PC-3 (cell line): Measurements from ENCODE around the gene KCNN2. TPM values are rescaled to one million over a fixed set of nuclear protein-coding genes. Genes with fewer than 3 reads are reported as not detected.

Experiments
- ATAC-seq: fragments of 200-7000 bp; cut with Tn5 transposase; 2 replicates; pipeline ENCODE4 v1.9.1; 2020; ENCODE audit warnings: mild to moderate bottlenecking, moderate library complexity
- BruUV-seq: library from RNA; stranded (reverse); fragments of 400-500 nt; replicated peaks from 2 replicates; lab custom pipeline; 2021; lab: Mats Ljungman, UMichigan
- CTCF ChIA-PET: fragments of 300-600 bp; sonication (Branson Sonifier 250); formaldehyde crosslinking; loops from one replicate; lab custom pipeline; 2022; ENCODE audit warnings: antibody characterized with exemption; lab: Charles Lee
- POLR2A ChIA-PET: fragments of 300-600 bp; sonication (Branson Sonifier 250); formaldehyde crosslinking; loops from one replicate; lab custom pipeline; 2022; ENCODE audit warnings: antibody characterized with exemption; ENCODE audit not compliant: unreplicated experiment; lab: Charles Lee
- DNase-seq: peaks from one replicate; pipeline ENCODE4 v3.0.0-alpha.2; 2015
- H2AFZ ChIP-seq: fragments of 300-600 bp; sonication (generic); 2 replicates; pipeline ENCODE4 v1.6.0; 2016; ENCODE audit warnings: antibody characterized with exemption, low read length
- H3F3A ChIP-seq: fragments of 300-600 bp; sonication (generic); one replicate; pipeline ENCODE4 v1.6.0; 2017; ENCODE audit warnings: antibody characterized with exemption, low read length, control low read depth, mild to moderate bottlenecking; ENCODE audit not compliant: unreplicated experiment
- H3K27ac ChIP-seq: fragments of 300-600 bp; sonication (generic); 2 replicates; pipeline ENCODE4 v1.5.1; 2016; ENCODE audit warnings: mild to moderate bottlenecking, low read length
- H3K27me3 ChIP-seq: fragments of 300-600 bp; sonication (generic); 2 replicates; pipeline ENCODE4 v1.6.1; 2016; ENCODE audit warnings: low read length, mixed read lengths
- H3K36me3 ChIP-seq: fragments of 300-600 bp; sonication (generic); 2 replicates; pipeline ENCODE4 v1.6.1; 2016; ENCODE audit warnings: low read depth, mixed run types, low read length, mixed read lengths
- H3K4me1 ChIP-seq: fragments of 300-600 bp; sonication (generic); 2 replicates; pipeline ENCODE4 v1.5.1; 2016; ENCODE audit warnings: low read length; ENCODE audit not compliant: insufficient read depth
- H3K4me2 ChIP-seq: fragments of 300-600 bp; sonication (generic); 2 replicates; pipeline ENCODE4 v1.6.0; 2016; ENCODE audit warnings: low read length
- H3K4me3 ChIP-seq: fragments of 300-600 bp; sonication (generic); 2 replicates; pipeline ENCODE4 v1.5.1; 2016; ENCODE audit warnings: mild to moderate bottlenecking, low read length, mixed read lengths
- H3K79me2 ChIP-seq: fragments of 300-600 bp; sonication (generic); 2 replicates; pipeline ENCODE4 v1.6.1; 2017; ENCODE audit warnings: low read length, mixed read lengths
- H3K9ac ChIP-seq: fragments of 300-600 bp; sonication (generic); 2 replicates; pipeline ENCODE4 v1.6.0; 2016; ENCODE audit warnings: mild to moderate bottlenecking, low read length
- H3K9me2 ChIP-seq: fragments of 300-600 bp; sonication (generic); replicated peaks from 2 replicates; pipeline ENCODE4 v1.6.1; 2016; ENCODE audit warnings: mixed run types, low read length, mixed read lengths
- H3K9me3 ChIP-seq: fragments of 300-600 bp; sonication (generic); 2 replicates; pipeline ENCODE4 v1.6.1; 2016; ENCODE audit warnings: low read length, mixed read lengths
- H4K20me1 ChIP-seq: fragments of 300-600 bp; sonication (generic); 2 replicates; pipeline ENCODE4 v1.6.1; 2016; ENCODE audit warnings: low read length, mixed read lengths
- CTCF ChIP-seq: fragments of 300-600 bp; sonication (generic); conservative IDR thresholded peaks from 2 replicates; pipeline ENCODE4 v1.5.1; 2017; ENCODE audit warnings: antibody characterized with exemption, low read depth, mild to moderate bottlenecking, low read length
- EZH2 ChIP-seq: fragments of 300-600 bp; sonication (generic); IDR thresholded peaks from one replicate; pipeline ENCODE4 v1.6.1; 2017; ENCODE audit warnings: antibody characterized with exemption, mild to moderate bottlenecking, low read length; ENCODE audit not compliant: unreplicated experiment
- EZH2phosphoT487 ChIP-seq: fragments of 300-600 bp; sonication (generic); IDR thresholded peaks from 2 replicates; pipeline ENCODE4 v1.6.1; 2018; ENCODE audit warnings: mild to moderate bottlenecking, antibody characterized with exemption, low read length, borderline replicate concordance
- intact Hi-C: fragments of 100-400 bp; cut with micrococcal nuclease; formaldehyde crosslinking; loops from 2 replicates; pipeline ENCODE4 v1.9.0; 2023
- total RNA-seq: library from RNA; depleted of rRNA; stranded (reverse); fragments of >200 nt; gene quantifications from 2 replicates; pipeline ENCODE4 v1.2.3, GENCODE V29; 2014

The KCNN2 gene
- total RNA-seq, 1 experiment from 2014 or later: 0.07 TPM

GRCh38 chr5:114327474-114327873 lies 34.4 kb upstream of the KCNN2 start:
- Histone ChIP-seq H3K27me3 (no peaks in the 10 kb centered on the region), H3K9ac (no peak overlapping the region), H3K36me3 (no peaks in the 10 kb centered on the region), H3K4me3 (no peak overlapping the region), H3K27ac (no peak overlapping the region), H3K4me2 (no peak overlapping the region), H2AFZ (no peak overlapping the region), H3K79me2 (no peaks in the 10 kb centered on the region), H4K20me1 (no peaks in the 10 kb centered on the region), H3K4me1 (no peaks in the 10 kb centered on the region), H3K9me3 (no peaks in the 10 kb centered on the region), H3K9me2 (no peaks in the 10 kb centered on the region), H3F3A (no peaks in the 10 kb centered on the region)
- no peak for DNase-seq
- ChIA-PET CTCF (no interaction called here), POLR2A (no interaction called here)
- intact Hi-C loops: no loop called here
- no TSS peak for BruUV-seq
- no peak for ATAC-seq
- TF ChIP-seq EZH2phosphoT487 (no peak), CTCF (no peak), EZH2 (no peak)

- Histone ChIP-seq H3F3A (no peaks in the 10 kb centered on the region), H3K4me1 (no peaks in the 10 kb centered on the region), H3K79me2 (no peaks in the 10 kb centered on the region), H3K9me3 (no peaks in the 10 kb centered on the region), H3K4me3 (no peak overlapping the region), H3K9ac (no peak overlapping the region), H3K27me3 (no peaks in the 10 kb centered on the region), H3K9me2 (no peaks in the 10 kb centered on the region), H3K36me3 (no peaks in the 10 kb centered on the region), H4K20me1 (no peaks in the 10 kb centered on the region), H3K4me2 (no peak overlapping the region), H2AFZ (no peak overlapping the region), H3K27ac (no peak overlapping the region)
- intact Hi-C loops: no loop called here
- no peak for TF ChIP-seq EZH2phosphoT487
- no peak for TF ChIP-seq EZH2
- no peak for TF ChIP-seq CTCF
- ATAC-seq (no peak), DNase-seq (no peak)
- POLR2A ChIA-PET: no interaction called here
- no TSS peak for BruUV-seq
- CTCF ChIA-PET: no interaction called here
These were observed 33.9 kb upstream of the KCNN2 start for GRCh38 chr5:114327987-114328386.

GRCh38 chr5:114330916-114331531 lies 30.8 kb upstream of the KCNN2 start:
- Histone ChIP-seq H3K36me3 (no peaks in the 10 kb centered on the region), H3K9ac (no peak overlapping the region), H3K27ac (no peak overlapping the region), H3K4me3 (no peak overlapping the region), H3K9me3 (no peaks in the 10 kb centered on the region), H4K20me1 (no peaks in the 10 kb centered on the region), H2AFZ (no peak overlapping the region), H3K4me1 (no peaks in the 10 kb centered on the region), H3K4me2 (no peak overlapping the region), H3K79me2 (no peaks in the 10 kb centered on the region), H3K27me3 (no peaks in the 10 kb centered on the region), H3F3A (no peaks in the 10 kb centered on the region), H3K9me2 (no peaks in the 10 kb centered on the region)
- DNase-seq (no peak), ATAC-seq (no peak)
- ChIA-PET CTCF (no interaction called here), POLR2A (no interaction called here)
- no peak for TF ChIP-seq EZH2phosphoT487
- TF ChIP-seq CTCF: no peak
- TF ChIP-seq EZH2: no peak
- intact Hi-C loops: no loop called here
- no TSS peak for BruUV-seq
